Cardiac fibroblast (primary cell): Measurements from ENCODE around the gene WIPF1.
"Not testable (repeated sequence)": the region's sequence is repeated elsewhere in the genome, so short reads cannot be mapped to it uniquely, and the experiment has no call there.

Experiments
- DNase-seq, 2 donors: peaks; one replicate each; pipeline versions ENCODE4 v3.0.0 to v3.0.0-alpha.2; 2010; ENCODE audit warnings: low read depth in 2 of 2
- H3K4me3 ChIP-seq, 2 donors: replicated peaks in 1 of 2; 1 replicate in 1 of 2; 2 replicates in 1 of 2; pipeline ENCODE4 v1.5.1; 2011; ENCODE audit warnings: low read depth in 2 of 2, low read length in 2 of 2, mild to moderate bottlenecking in 2 of 2, moderate library complexity in 1 of 2
- TF ChIP-seq, protein P1 (sequence below): IDR thresholded peaks from one replicate; pipeline ENCODE4 v1.5.1; 2011; ENCODE audit warnings: low read depth, mild to moderate bottlenecking, low read length, inconsistent platforms

WIPF1 gene

DNA sequence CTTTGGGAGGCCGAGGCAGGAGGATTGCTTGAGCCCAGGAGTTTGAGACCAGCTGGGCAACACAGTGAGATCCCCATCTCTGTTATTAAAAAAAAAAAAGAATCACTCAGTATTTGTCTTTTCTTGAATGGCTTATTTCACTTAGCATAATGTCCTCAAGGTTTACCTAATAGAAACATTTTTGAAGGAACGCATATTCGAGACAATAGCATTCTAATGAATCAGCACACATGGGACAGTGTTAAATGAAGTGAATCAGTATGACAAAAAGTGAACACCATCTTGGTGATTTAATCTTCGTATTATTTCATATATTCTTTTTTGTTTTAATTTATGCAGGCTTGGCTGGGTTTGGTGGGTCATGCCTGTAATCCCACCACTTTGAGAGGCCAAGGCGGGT is 44.7 kb downstream of the WIPF1 start:
- no peak overlapping the region for H3K4me3 ChIP-seq
- peak in 1 of 2 donors; percentile 41 for DNase-seq
- TF ChIP-seq, protein P1, sequence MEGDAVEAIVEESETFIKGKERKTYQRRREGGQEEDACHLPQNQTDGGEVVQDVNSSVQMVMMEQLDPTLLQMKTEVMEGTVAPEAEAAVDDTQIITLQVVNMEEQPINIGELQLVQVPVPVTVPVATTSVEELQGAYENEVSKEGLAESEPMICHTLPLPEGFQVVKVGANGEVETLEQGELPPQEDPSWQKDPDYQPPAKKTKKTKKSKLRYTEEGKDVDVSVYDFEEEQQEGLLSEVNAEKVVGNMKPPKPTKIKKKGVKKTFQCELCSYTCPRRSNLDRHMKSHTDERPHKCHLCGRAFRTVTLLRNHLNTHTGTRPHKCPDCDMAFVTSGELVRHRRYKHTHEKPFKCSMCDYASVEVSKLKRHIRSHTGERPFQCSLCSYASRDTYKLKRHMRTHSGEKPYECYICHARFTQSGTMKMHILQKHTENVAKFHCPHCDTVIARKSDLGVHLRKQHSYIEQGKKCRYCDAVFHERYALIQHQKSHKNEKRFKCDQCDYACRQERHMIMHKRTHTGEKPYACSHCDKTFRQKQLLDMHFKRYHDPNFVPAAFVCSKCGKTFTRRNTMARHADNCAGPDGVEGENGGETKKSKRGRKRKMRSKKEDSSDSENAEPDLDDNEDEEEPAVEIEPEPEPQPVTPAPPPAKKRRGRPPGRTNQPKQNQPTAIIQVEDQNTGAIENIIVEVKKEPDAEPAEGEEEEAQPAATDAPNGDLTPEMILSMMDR: no peak

DNA sequence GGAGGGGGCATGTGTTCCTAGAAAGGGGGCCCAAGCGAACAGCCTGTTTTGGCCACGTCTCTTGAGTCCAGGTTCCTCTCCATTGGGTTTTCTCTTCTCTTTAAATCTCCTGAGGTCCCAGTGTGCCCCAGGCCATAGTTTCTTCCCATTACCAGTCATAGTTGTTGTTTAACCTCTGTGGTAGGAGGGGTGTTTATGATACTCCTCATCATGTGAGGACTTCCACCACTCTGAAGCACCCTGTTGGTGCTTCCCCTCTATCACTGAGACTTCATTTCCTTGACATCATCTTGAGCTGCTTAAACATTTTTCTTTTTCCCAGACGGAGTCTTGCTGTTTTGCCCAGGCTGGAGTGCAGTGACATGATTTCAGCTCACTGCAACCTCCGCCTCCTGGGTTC is 45.9 kb downstream of the WIPF1 start:
- TF ChIP-seq, protein P1: no peak
- DNase-seq: no peak
- no peak overlapping the region for H3K4me3 ChIP-seq

DNA sequence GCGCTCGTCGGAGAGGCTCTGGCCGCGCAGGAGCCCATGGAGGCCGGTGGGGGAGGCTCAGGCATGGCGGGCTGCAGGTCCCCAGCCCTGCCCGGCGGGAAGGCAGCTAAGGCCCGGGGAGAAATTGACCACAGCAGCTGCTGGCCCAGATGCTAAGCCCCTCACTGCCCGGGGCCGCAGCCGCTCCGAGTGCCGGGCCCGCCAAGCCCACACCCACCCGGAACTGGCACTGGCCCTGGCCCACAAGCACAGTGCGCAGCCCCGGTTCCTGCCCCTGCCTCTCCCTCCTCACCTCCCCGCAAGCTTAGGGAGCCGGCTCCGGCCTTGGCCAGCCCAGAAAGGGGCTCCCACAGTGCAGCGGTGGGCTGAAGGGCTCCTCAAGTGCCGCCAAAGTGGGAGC is 49.0 kb downstream of the WIPF1 start:
- not testable (repeated sequence) for DNase-seq, H3K4me3 ChIP-seq

DNA sequence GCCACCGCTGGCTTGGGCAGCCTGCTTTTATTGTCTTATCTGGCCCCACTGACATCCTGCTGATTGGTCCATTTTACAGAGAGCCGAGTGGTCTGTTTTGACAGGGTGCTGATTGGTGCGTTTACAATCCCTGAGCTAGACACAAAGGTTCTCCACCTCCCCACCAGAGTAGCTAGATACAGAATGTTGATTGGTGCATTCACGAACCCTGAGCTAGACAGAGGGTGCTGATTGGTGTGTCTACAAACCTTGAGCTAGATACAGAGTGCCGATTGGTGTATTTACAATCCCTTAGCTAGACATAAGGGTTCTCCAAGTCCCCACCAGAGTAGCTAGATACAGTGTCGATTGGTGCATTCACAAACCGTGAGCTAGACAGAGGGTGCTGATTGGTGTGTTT is 49.6 kb downstream of the WIPF1 start:
- not testable (repeated sequence) for DNase-seq, H3K4me3 ChIP-seq

DNA sequence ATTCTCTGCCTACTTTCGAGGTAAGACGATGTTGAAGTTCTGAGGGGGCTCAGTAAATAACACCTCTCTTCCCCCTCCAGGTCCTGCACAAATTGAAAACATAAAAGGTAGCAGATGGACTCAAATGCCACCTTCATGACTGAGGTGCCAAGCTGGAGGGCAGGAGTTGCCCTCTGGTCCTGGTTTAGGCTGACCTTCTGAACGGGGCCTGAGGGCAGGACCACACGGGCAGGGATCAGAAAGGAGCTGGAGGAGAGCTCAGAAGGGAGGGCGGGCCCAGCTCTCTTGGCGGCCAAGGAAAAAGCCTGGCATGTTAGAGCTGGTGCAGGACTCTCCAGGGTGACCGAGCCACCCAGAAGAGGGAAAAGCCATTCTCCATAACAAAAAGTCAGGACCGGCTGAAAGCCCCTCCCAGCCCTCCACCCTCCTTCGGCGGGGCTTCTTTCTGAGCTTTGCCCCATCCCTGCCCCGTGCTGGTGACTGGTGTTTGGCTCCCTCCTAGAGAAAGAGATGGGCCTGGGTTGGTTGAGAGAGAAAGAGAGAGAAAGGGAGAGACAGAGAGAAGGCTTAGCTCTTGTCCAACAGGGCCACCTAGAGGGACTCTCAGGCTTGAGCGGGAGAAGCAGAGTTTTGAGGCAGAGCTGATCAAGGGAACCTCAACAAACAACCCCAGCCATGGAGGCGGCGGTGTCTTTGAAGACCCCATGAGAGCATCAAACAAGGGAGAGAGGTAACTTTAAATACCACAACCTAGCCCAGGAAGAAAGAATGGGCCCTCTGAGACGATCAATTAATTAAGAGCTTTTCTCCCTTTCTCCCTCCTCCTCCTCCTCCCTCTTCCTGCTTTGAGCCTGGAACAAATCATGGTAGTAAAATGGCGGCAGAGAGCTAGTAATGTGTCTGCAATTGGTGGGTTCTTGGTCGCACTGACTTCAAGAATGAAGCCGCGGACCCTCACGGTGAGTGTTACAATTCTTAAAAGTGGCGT is 50.8 kb downstream of the WIPF1 start:
- H3K4me3 ChIP-seq: no peak overlapping the region
- TF ChIP-seq, protein P1: peak; percentile 69
- DNase-seq: peak; percentile 54 to 65

DNA sequence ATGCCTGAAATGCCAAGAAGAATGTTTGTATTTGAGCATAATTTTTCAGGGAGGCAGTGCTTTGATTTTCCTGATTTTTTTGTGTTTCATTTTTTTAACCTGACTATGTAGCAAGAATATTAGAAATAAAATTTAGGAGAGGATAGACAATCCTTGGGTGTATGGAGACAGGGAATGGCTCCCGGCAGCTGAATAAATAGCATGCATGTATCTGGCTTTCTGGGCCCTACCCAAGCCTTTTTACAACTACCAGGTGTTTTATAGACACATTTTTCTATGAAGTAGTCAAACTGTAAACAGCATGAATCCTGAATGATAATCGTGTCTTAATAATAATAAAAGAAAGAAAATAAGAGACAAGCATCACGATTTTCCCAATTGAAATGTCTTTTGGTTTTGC is 52.4 kb downstream of the WIPF1 start:
- DNase-seq: no peak
- TF ChIP-seq, protein P1: no peak
- no peak overlapping the region for H3K4me3 ChIP-seq

DNA sequence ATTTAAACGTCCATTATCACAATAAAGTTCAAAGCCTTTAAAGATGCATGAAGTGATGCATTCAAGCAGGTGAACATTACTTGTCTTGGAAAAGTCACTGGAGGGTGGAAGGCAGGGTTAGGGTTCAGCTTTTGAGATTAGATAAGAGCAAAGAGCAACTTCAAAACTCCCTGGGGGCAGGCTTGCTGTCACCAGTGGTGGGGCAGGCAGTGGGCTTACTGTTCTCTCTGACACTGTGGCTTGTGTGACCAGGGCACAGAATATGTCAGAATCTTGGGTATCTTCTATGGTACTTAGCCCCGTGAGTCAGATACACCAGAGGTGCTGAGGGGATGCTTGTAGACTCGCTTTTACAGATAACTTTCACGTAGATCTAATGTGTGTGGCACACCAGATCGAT is 52.8 kb downstream of the WIPF1 start:
- TF ChIP-seq, protein P1: no peak
- DNase-seq: no peak
- H3K4me3 ChIP-seq: no peak overlapping the region

DNA sequence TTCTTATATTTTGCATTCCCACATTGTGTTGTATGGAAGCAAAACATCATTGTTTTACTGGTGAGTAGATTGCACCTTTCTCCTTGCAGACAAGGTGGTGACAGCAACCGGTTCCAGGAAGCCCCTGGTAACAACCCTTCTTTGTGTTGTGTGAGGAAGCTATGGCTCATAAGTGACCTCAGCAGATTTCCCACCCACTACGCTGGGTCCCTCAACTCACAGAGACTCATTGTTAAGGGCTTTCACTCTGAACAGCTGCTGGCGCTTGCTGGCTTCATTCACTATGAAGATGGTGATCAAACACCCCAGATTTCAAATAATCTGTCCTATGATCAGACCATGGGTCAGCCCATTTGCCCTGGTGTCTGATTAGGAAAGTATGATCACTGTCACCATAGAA is 53.4 kb downstream of the WIPF1 start:
- no peak overlapping the region for H3K4me3 ChIP-seq
- TF ChIP-seq, protein P1: no peak
- peak; percentile 12 to 44 for DNase-seq
